GM21528 (cell line): Measurements from ENCODE around the gene SMARCA5.

Source experiments
- ATAC-seq: cut with Tn5 transposase; IDR thresholded peaks from one replicate; pipeline ENCODE4 v1.9.1; 2021; ENCODE audit warnings: mild to moderate bottlenecking, moderate library complexity; ENCODE audit not compliant: unreplicated experiment, low FRiP score

The SMARCA5 gene

DNA sequence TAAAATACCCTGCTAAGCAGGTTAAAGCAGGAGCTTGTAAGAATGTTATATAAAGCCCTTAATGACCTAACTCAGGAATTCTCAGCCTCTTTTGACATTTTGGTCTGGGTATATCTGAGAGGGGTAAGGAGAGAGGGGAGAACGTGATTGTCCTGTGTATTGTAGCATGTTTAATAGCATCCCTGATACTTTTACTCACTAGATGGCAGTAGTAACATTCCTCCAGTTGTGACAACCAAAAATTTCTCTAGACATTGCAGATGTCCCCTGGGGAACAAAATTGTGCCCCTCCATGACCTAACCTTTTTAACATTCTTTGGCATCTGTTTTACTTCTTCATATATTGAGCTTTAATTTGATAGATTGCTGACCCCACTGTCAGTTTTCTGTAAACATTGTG, 17.9 kb downstream of the SMARCA5 start:
- ATAC-seq: no peak

DNA sequence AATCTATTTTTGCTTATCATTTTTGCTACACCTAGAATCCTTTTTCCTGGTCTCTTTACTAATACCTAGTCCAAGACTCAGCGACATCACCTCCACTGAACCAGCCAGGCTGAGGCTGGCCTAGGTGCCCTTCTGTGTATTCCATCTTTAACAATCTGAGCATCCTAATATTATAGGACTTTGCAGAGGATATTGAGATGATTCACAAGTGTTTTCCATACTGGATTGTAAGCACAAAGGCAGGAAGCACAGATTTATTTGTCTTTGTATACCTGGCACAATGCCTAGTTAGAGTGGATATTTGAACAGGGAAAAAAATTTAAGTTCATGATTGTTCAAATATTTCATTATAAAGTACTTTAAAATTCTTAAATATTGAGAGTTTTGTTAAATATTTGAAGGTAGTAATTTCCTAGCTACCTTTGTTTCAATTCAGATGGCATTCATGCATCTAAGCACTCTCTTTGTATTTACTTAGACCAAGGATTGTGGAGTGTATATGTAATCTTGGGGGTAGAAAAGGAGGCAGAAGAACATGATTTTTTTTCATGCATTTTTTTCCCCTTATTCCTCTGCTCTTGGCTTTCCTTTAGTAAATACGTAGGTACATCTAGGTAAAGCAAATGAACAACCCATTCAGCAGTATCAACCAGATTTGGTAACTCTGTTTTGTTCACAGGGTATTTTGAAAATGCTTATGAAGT, 18.4 kb downstream of the SMARCA5 start:
- ATAC-seq: no peak

DNA sequence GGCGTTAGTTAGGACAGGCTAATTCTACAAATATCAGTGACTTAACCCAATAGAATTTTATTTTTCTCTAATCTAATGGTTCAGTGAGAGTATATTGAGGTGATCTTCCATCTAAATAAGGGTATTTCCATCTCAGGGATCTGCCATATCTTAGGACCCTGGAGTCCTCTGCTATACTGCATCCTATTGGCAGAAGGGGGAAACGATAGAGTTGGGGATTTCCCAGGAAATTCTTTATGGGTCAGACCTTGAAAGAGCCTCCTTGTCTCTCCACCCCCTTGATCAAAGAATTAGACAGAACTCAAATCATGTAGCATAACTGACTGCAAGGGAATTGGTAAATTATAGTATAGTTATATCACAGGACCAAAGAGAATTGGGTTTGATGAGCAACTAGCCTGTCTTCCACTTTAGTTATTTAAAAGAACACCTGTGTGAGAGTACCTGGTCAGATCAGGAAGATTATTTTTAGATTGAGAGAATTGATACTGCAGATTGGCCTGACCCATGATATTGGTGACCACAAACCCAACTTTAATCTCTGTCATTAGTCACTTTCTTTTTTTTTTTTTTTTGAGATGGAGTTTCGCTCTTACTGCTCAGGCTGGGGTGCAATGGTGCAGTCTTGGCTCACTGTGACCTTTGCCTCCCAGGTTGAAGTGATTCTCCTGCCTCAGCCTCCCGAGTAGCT, 25.6 kb downstream of the SMARCA5 start:
- ATAC-seq: peak; percentile 47

DNA sequence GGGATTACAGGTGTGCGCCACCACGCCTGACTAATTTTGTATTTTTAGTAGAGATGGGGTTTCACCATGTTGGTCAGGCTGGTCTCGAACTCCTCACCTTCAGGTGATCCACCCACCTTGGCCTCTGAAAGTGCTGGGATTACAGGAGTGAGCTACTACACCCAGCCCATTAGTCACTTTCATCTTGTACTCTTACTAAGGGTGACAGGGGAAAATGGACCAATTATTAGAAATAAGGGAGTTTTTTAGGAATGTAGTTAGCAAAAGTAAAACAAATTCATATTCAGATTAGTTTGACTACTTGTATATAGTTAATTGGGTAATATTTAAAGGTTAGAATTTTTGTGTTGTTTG, 26.1 kb downstream of the SMARCA5 start:
- ATAC-seq: no peak

DNA sequence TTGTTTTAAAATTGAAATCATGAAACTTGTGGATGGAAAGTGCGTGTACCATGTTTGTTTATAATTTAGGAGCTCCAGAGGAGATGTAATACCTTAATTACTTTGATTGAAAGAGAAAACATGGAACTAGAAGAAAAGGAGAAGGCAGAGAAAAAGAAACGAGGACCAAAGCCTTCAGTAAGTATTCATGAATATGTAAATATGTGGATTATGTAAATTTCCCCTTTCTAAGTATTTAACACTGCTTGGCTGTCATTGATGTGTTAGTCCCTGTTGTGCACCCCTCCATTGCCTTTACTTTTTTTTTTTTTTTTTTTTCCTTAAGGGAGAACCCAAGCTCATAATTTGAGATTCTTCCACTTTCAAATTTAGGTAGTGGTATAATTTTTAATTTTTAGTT, 36.4 kb downstream of the SMARCA5 start:
- ATAC-seq: no peak

DNA sequence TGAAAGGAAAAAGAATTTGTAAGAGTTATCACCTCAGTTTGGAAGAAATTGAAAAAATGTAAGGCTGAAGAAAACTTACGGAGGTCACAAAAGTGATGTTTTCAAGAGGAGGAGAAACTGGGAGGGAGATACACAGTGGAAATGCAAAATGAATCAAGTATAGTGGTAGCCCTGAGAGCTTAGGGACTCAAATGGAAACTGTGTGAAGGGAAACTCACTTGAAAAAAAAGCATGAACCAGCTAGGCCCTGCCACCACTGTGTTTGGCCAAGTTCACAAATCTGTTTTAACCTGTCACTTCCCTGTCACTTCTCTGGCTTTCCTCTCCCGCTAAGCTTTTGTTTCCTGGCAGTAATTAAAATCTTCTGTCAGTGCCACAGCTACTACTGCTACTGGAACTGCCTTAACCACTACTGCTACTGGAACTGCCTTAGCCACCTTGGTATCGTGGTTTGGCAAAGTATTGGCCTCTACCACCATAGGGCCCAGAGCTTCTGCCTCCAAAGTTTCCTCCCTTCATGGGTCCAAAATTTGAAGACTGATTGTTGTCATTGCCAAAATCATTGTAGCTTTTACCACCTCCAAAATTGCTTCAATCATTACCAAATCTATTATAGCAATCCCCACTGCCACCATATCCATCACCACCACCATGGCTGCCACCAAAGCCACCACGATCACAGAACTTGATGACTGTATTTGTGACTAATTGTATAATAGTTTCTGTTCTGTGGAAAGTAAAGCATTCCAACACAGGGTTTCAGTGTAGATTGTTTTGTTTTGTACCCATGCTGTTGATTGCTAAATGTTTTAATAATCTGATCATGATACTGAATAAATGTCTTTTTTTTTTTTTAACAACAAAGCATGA, 41.5 kb downstream of the SMARCA5 start:
- peak; percentile 58 for ATAC-seq

DNA sequence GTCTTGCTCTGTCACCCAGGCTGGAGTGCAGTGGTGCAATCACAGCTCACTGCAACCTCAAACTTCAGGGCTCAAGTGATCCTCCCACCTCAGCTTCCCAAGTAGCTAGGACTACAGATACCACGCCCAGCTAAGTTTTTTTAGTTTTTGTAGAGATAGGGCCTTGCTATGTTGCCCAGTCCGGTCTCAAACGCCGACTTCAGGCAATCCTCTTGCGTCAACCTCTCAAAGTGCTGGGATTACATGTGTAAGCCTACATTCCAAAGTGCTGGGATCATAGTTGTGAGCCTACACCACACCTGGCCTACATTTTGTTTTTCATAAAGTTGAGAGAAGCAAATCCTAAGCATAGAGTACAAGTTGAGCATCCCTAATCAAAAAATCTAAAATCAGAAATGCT, 42.2 kb downstream of the SMARCA5 start:
- ATAC-seq: no peak

DNA sequence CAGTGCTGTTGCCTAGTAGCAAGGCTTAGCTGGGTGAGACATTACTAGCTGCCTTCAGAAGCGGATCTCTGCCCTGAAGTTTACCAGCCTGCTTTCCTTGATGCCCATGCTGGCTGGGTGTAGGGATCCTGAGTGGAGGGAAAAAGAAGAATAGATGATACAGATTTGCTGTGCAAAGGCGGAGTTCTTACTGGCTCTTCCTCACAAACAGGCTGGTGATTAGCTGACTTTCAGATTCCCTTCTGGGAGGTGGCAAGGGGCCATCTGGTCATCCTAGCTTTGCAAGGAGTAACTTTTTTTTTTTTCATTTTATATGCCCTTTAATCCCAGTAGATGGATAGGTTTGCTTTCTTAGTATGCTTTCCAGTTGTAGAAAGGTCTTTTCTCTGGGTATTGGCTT, 44.8 kb downstream of the SMARCA5 start:
- no peak for ATAC-seq

DNA sequence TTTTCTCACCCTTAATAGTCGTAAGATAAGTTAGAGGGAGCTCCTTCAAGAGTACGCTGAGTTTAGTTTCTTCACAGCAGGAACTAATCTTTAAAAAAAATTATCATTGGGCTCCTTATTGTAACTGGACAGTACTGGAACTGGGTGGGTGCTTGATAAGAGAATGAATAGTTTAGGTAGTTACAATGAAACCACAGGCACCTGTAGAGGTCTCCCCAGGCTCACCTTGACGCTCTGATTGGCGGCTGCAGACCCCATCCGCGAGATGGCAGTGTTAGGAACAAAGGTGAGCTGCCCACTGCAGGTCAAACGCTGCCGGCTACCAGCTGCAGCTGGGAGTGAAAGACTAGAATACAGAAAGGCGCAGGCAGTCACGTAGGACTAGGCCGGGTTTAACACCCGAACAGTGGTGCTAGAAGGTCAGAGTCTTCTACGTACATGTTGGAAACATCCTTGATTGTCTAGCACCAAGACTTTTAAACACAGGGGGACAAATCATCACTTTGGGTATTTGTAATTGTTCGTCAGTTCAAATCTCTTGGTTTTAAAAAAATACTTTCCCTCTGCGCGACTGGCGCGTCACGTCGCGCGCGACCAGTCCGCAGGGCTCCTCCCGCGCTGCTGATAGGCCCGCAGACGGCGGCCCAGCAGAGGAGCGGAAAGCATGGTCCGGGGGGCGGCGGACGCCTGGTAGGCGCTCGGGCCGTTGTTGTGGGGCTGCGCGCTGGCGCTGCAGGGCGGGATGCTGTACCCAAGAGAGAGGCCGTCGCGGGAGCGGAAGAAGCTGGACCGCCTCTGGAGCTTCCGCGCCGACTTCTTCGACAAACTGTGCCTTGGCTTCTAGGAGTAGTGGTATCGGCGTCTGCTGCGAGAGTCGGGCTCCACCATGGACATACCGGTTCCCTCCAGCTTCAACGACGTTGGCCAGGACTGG, 45.6 kb downstream of the SMARCA5 start:
- peak; percentile 90 for ATAC-seq

DNA sequence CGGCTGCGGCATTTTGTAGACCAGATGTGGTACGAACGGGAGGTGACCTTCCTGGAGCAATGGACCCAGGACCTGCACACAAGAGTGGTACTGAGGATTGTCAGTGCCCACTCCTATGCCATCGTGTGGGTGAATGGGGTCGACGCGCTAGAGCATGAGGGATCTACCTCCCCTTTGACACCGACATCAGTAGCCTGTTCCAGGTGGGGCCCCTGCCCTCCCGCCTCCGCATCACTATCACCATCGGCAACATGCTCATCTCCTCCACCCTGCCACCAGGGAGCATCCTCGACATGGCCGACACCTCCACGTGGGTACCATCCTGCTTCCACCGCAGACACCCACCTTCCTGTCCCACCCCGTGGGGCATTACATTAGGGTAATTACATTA, 46.2 kb downstream of the SMARCA5 start:
- ATAC-seq: no peak

DNA sequence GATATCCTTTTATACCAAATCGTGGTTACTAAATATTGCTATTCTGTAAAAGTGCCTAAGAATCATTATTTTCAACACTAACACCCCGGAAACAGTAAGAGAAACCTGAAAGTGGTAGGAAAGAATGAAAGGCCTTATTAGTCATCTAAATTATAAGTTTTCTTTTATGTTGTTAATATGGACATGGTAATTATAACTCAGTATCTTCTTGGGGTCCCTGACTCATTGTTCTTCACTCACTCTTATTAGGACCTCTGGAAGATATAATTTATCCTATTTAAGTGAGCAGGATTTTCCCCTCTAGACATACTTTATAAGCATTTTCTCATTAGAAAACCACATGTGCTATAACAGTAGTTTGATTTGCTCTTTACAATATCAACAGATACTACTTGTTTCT, 51.0 kb downstream of the SMARCA5 start:
- ATAC-seq: no peak

DNA sequence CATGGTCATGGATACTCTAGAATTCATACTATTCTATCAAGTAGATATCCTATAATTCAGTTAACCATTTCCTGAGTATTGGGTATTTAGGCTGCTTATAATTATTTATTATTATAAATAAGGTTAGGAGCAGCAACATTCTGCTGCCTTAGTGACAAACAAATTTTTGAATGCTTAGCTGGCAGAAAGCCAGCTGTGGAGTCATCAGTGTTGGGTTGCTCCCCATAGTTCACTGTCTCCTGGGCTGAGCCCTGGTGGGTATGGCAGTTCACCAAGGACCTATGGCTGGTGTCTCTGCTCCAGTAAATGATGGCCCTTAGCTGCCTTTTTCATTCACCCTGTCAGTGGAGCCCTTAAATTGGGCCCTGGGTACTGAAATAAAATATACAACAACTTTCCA, 61.8 kb downstream of the SMARCA5 start:
- no peak for ATAC-seq

DNA sequence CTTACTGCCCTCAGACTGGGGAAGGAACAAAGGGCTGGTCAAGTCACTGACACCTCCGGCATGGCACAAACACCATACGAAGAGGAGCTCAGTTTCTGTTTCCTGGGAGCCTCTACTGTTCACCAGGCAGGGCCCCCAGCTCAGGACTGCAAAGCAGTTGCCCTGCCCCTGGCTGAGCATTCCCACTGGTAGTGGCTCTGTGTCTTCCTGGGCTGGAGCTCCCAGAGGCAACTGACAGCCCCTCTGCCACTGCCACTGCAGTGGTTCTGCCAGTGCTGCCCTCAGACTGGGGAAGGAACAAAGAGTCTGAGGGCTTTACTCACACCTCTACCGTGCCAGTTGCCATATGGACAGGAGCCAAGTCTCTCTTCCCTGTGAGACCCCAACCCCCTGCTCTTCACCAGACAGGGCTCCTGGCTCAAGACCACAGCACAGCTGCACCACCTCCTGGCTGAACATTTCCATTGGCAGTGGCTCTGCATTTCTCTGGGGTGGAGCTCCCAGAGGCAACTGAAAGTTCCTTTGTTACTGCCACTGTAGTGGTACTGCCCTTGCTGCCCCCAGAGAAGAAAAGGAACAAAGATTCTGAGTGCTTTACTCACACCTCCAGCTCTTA, 67.9 kb downstream of the SMARCA5 start:
- ATAC-seq: no peak

DNA sequence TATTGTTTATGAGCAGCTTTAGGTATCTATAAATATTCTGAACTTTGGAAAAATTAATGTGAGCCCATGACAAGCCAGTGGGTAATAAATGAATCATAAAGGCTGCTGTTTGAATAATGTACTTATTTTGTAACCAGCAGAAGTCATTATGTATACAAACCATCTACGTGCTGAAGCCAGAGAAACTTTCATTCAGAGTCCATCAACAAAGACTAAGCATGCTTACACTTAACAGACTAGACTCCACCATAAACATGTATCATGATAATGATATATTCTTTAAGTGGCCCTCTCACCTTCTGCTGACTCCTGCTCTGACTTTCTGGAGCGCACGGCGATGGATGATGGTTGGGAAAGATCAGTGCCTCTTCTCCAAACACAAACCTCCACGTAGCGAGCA, 72.0 kb downstream of the SMARCA5 start:
- no peak for ATAC-seq

DNA sequence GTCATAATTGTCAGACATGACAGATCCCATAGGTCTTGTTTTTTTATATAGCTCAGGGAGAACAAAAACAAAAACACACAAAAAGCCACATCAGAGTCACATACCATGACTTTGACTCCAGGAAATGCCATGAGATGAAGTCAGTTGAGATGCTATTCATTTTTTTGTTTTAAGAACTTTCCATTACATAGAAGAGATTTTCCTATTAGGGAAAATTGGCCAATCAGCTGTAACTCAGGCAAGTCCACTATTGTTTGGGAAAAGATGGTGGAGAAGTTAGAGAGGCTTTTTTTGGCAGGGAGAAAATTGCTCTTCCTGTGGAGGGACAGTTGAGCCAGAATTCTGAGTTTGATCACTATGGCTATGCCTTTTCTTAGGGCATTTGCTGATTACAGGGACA, 72.6 kb downstream of the SMARCA5 start:
- no peak for ATAC-seq

DNA sequence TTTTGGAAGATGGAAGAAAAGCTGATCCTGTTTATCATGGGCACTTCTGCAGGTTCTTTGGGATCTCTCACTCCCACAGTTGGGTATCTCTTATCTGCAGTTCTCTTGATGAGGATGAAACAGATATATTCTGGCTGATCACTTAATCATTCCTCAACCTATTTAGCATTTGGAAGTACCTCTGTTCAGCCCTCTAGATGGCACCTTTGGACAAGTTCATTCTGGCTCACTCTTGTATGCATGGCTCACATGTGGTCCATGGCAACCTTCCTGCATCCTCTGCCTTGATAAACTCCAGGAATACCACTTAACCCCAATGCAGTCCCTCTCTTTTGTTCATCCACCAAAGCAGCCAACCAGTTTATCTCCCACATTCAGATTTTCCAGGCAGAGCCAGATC, 74.2 kb downstream of the SMARCA5 start:
- ATAC-seq: no peak

DNA sequence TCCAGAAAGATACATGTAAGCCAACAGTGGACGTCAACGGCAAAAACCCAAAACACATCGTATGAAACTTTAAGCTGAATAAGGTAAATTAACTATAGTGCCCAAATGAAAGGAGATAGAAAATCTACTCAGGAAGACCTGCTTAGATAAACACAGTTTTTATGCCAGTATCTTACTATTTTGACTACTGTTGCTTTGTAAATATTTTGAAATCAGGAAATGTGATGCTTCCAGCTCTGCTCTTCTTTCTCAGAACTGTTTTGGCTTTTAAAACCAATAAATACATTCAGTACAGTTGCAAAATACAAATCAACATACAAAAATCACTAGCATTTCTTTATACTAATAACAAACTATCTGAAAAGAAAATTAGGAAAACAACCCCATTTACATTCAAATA, 83.8 kb downstream of the SMARCA5 start:
- ATAC-seq: no peak

DNA sequence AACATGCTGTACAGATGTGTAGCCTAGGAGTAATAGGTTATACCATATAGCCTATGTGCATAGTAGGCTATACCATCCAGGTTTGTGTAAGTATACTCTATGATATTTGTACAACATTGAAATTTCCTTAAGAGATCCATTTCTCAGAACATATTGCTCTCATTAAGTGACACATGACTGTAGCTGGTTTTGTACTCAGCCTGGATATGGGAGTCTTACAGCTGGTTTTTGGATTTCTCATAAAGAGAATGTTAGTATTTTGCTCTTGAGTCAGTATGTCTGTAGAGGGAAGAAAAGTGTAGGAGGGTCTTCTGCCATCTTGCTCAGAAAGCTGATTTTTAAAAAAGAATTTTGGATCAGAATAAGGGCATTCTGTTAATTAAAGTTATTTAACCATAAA, 85.3 kb downstream of the SMARCA5 start:
- ATAC-seq: no peak

DNA sequence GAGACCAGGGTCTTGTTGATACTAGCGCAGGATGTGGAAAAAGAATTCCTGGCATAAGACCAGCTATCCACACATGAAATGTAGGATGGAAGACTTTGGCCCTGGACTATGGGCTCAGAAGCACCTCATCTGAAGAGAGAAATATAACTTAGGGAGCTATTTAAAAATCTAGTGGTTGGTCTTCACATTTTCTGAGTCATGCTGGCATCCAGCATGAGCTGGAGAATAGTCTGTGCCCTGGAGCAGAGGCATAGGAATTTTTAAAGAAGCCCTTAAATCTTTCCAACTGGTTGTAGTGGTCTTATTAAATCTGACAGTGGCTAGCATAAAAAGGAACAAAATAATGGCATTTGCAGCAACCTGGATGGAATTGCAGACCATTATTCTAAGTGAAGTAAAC, 86.3 kb downstream of the SMARCA5 start:
- no peak for ATAC-seq

DNA sequence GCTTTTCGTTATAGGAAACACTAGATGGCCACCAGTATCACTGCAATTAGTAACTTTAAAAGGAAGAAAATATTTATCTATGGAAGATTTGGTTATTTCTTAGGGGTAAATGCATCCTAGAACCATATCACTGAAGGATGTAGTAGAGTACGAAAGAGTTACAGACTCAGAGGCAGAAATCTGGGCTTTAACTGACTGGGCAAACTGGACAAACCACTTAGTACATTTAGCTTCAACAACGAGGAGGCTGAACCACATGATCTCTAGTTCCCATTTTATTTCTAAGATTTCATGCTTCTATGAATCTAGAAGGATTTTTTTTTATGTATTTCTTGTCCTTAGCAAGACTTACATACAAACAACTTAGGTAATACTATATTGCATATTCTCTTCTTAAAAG, 93.0 kb downstream of the SMARCA5 start:
- no peak for ATAC-seq
